Panc1 (cell line): Measurements from ENCODE around the gene SLC39A12. TPM values are rescaled to one million over a fixed set of nuclear protein-coding genes. Genes with fewer than 3 reads are reported as not detected.

Experiments
- ATAC-seq: fragments of 200-7000 bp; cut with Tn5 transposase; 2 replicates; pipeline ENCODE4 v1.9.1; 2020; ENCODE audit warnings: mild to moderate bottlenecking, moderate library complexity
- BruUV-seq: library from RNA; stranded (reverse); fragments of 400-500 nt; replicated peaks from 2 replicates; lab custom pipeline; 2021; lab: Mats Ljungman, UMichigan
- CTCF ChIA-PET: fragments of 300-600 bp; sonication (Branson Sonifier 250); formaldehyde crosslinking; loops from one replicate; lab custom pipeline; 2022; ENCODE audit warnings: antibody characterized with exemption; lab: Charles Lee
- POLR2A ChIA-PET: fragments of 300-600 bp; sonication (Branson Sonifier 250); formaldehyde crosslinking; loops from one replicate; lab custom pipeline; 2022; ENCODE audit warnings: antibody characterized with exemption; lab: Charles Lee
- DNase-seq: peaks from one replicate; pipeline ENCODE4 v3.0.0-alpha.2; 2010; ENCODE audit warnings: low read depth, low spot score
- H3K27ac ChIP-seq: 2 replicates; pipeline ENCODE4 v1.5.1; 2011; ENCODE audit warnings: mild to moderate bottlenecking, low read length, inconsistent platforms
- H3K27me3 ChIP-seq: fragments of 200-500 bp; sonication (Bioruptor generic); 2 replicates; pipeline ENCODE4 v1.6.0; 2014; ENCODE audit warnings: low read length, inconsistent platforms; ENCODE audit not compliant: control insufficient read depth, insufficient read depth
- H3K36me3 ChIP-seq: fragments of 200-500 bp; sonication (Bioruptor generic); 2 replicates; pipeline ENCODE4 v1.5.1; 2014; ENCODE audit warnings: inconsistent platforms, mild to moderate bottlenecking, low read length, moderate library complexity; ENCODE audit not compliant: control insufficient read depth, insufficient read depth
- H3K4me1 ChIP-seq: 2 replicates; pipeline ENCODE4 v1.5.1; 2011; ENCODE audit warnings: inconsistent platforms, mild to moderate bottlenecking, low read length, moderate library complexity; ENCODE audit not compliant: control insufficient read depth, insufficient read depth
- H3K4me3 ChIP-seq, 2 experiments: 2 replicates each; pipeline ENCODE4 v1.5.1; 2011 to 2012; ENCODE audit warnings: low read depth in 2 of 2, low read length in 2 of 2, mild to moderate bottlenecking in 2 of 2, inconsistent platforms in 1 of 2, moderate library complexity in 1 of 2
- H3K9me3 ChIP-seq: fragments of 200-500 bp; sonication (Bioruptor generic); 2 replicates; pipeline ENCODE4 v1.5.1; 2014; ENCODE audit warnings: low read depth, mild to moderate bottlenecking, inconsistent platforms, low read length, moderate library complexity; ENCODE audit not compliant: control insufficient read depth, insufficient read depth
- CTCF ChIP-seq: fragments of 450-650 bp; IDR thresholded peaks from 2 replicates; pipeline ENCODE4 v1.5.1; 2017; ENCODE audit warnings: mild to moderate bottlenecking
- POLR2AphosphoS5 ChIP-seq: IDR thresholded peaks from 2 replicates; pipeline ENCODE4 v1.6.1; 2012; ENCODE audit warnings: mild to moderate bottlenecking, low read depth, low read length, moderate library complexity
- REST ChIP-seq, 2 experiments: IDR thresholded peaks; 2 replicates each; pipeline ENCODE4 v1.6.1; 2011 to 2012; ENCODE audit warnings: low read depth in 2 of 2, control low read depth in 1 of 2, low read length in 1 of 2, mild to moderate bottlenecking in 1 of 2, moderate library complexity in 1 of 2; ENCODE audit not compliant: insufficient read depth in 1 of 2
- SIN3A ChIP-seq: IDR thresholded peaks from 2 replicates; pipeline ENCODE4 v1.6.1; 2012; ENCODE audit warnings: low read depth, mild to moderate bottlenecking, low read length, moderate library complexity, borderline replicate concordance; ENCODE audit not compliant: insufficient read depth
- TCF7L2 ChIP-seq: IDR thresholded peaks from 2 replicates; pipeline ENCODE4 v1.6.1; 2011; ENCODE audit warnings: mild to moderate bottlenecking, low read depth, low read length, inconsistent platforms
- in situ Hi-C: cut with HindIII; loops from 2 replicates; pipeline ENCODE4 v1.10.0; 2016; ENCODE audit warnings: low sequenced_read_pairs, low pct_unique_long_range_greater_than_20kb
- intact Hi-C: fragments of 100-400 bp; cut with micrococcal nuclease; formaldehyde crosslinking; loops from one replicate; pipeline ENCODE4 v1.10.0; 2022; ENCODE audit not compliant: unreplicated experiment
- total RNA-seq: library from RNA; stranded (reverse); gene quantifications from one replicate; pipeline ENCODE4 v1.2.1, GENCODE V29; 2021; ENCODE audit not compliant: unreplicated experiment

SLC39A12 gene
- total RNA-seq, 1 experiment from 2014 or later, result not detected

- in situ Hi-C loops (no loop called here), intact Hi-C loops (no loop called here)
- no TSS peak for BruUV-seq
- Histone ChIP-seq H3K36me3 (no peaks in the 10 kb centered on the region), H3K27ac (no peak overlapping the region), H3K4me1 (no peaks in the 10 kb centered on the region), H3K9me3 (no peaks in the 10 kb centered on the region), H3K4me3 (no peak overlapping the region), H3K27me3 (no peaks in the 10 kb centered on the region)
- ATAC-seq (no peak), DNase-seq (no peak)
- no peak for TF ChIP-seq REST (IDR thresholded peaks at IDR 0.05; ENCODE audit: insufficient read depth in 1 of 2, low read depth in 2 of 2, low read length in 1 of 2)
- no peak for TF ChIP-seq TCF7L2
- TF ChIP-seq SIN3A, result no peak
- TF ChIP-seq POLR2AphosphoS5, result no peak
- TF ChIP-seq CTCF, result no peak
- POLR2A ChIA-PET, result no interaction called here
- CTCF ChIA-PET, result no interaction called here
These were observed 8.2 kb downstream of the SLC39A12 start for GRCh38 chr10:17959870-17960269.

GRCh38 chr10:17961551-17962422 is 10.1 kb downstream of the SLC39A12 start:
- ChIA-PET CTCF (no interaction called here), POLR2A (no interaction called here)
- no peaks in the 10 kb centered on the region for H3K36me3 ChIP-seq
- H3K27ac ChIP-seq, result no peak overlapping the region
- no peak for DNase-seq
- no peak for ATAC-seq
- TF ChIP-seq CTCF (no peak), POLR2AphosphoS5 (no peak), SIN3A (no peak), TCF7L2 (no peak), REST (IDR thresholded peaks at IDR 0.05; ENCODE audit: insufficient read depth in 1 of 2, low read depth in 2 of 2, low read length in 1 of 2) (no peak)
- in situ Hi-C loops, result no loop called here
- intact Hi-C loops, result no loop called here
- no peaks in the 10 kb centered on the region for H3K4me1 ChIP-seq
- no peaks in the 10 kb centered on the region for H3K27me3 ChIP-seq
- H3K9me3 ChIP-seq, result no peaks in the 10 kb centered on the region
- no TSS peak for BruUV-seq
- no peak overlapping the region for H3K4me3 ChIP-seq
